K562 (cell line): ENCODE results near the gene JAKMIP1. TPM values are rescaled to one million over a fixed set of nuclear protein-coding genes. Genes with fewer than 3 reads are reported as not detected.

Experiments used
- ATAC-seq: fragments of 200-7000 bp; cut with Tn5 transposase; 3 replicates; pipeline ENCODE4 v1.9.1; 2020; ENCODE audit warnings: moderate library complexity
- BruUV-seq: library from RNA; stranded (reverse); fragments of 400-500 nt; replicated peaks from 2 replicates; lab custom pipeline; 2021; lab: Mats Ljungman, UMichigan
- CTCF ChIA-PET: fragments of 300-600 bp; formaldehyde crosslinking; extraction: SDS; loops from one replicate; lab custom pipeline; 2021; ENCODE audit warnings: low intra/inter-chr PET ratio; lab: Yijun Ruan, JAX
- POLR2A ChIA-PET: fragments of 300-600, 350-650 bp; sonication (Branson Sonifier 250); formaldehyde crosslinking; extraction: SDS; loops from one replicate; lab custom pipeline; 2021; ENCODE audit warnings: antibody characterized with exemption, inconsistent platforms; lab: Yijun Ruan, JAX
- DNase-seq, 4 experiments: peaks; one replicate each; pipeline versions ENCODE4 v3.0.0 to v3.0.0-alpha.2; 2011 to 2018; ENCODE audit warnings: low spot score in 3 of 4, mixed read lengths in 3 of 4; ENCODE audit errors: extremely low read depth in 1 of 4
- FAIRE-seq: peaks from 2 replicates; lab custom pipeline; 2011; peaks lifted over from hg19 to GRCh38; lab: Jason Lieb, UNC
- H2AFZ ChIP-seq: 2 replicates; pipeline ENCODE4 v1.6.0; 2011; ENCODE audit warnings: low read depth, low read length, control low read depth, inconsistent platforms
- H3K27ac ChIP-seq: fragments of 200-600 bp; 3 replicates; pipeline ENCODE4 v1.8.0; 2011; ENCODE audit warnings: low read depth, mild to moderate bottlenecking, control low read depth, inconsistent platforms, low read length, moderate library complexity, mixed read lengths; ENCODE audit errors: extremely low read depth
- H3K27me3 ChIP-seq, 2 experiments: fragments of 300-600 bp in 1 of 2; 2 replicates in 1 of 2; 3 replicates in 1 of 2; pipeline versions ENCODE4 v1.6.0 to v1.8.0; 2011; ENCODE audit warnings: inconsistent platforms in 2 of 2, low read length in 2 of 2, mild to moderate bottlenecking in 1 of 2, mixed read lengths in 1 of 2, moderate library complexity in 1 of 2; ENCODE audit not compliant: control insufficient read depth in 2 of 2, insufficient read depth in 2 of 2
- H3K36me3 ChIP-seq: fragments of 300-600 bp; 3 replicates; pipeline ENCODE4 v1.8.0; 2011; ENCODE audit warnings: mild to moderate bottlenecking, low read length, inconsistent platforms; ENCODE audit not compliant: control insufficient read depth, insufficient read depth
- H3K4me1 ChIP-seq, 2 experiments: fragments of 200-600 bp in 1 of 2; replicated peaks in 1 of 2; 2 replicates in 1 of 2; 3 replicates in 1 of 2; pipeline versions ENCODE4 v1.5.1 to v1.8.0; 2011; ENCODE audit warnings: inconsistent platforms in 2 of 2, low read length in 2 of 2, mild to moderate bottlenecking in 1 of 2, mixed read lengths in 1 of 2, moderate library complexity in 1 of 2; ENCODE audit not compliant: control insufficient read depth in 2 of 2, insufficient read depth in 2 of 2
- H3K4me2 ChIP-seq: 2 replicates; pipeline ENCODE4 v1.6.1; 2011; ENCODE audit warnings: low read length, control low read depth, inconsistent platforms, mixed read lengths; ENCODE audit not compliant: insufficient read depth
- H3K4me3 ChIP-seq: fragments of 200-600 bp; sonication (generic), shearing (Covaris generic); 2 replicates; pipeline ENCODE4 v1.5.1; 2016; ENCODE audit warnings: control low read depth, inconsistent platforms
- H3K79me2 ChIP-seq: fragments of 200-600 bp; 3 replicates; pipeline ENCODE4 v1.8.0; 2011; ENCODE audit warnings: low read length, inconsistent platforms; ENCODE audit not compliant: control insufficient read depth, insufficient read depth
- H3K9ac ChIP-seq, 2 experiments: 2 replicates each; pipeline versions ENCODE4 v1.6.0 to v1.6.1; 2011; ENCODE audit warnings: low read depth in 2 of 2, low read length in 2 of 2, control low read depth in 1 of 2, inconsistent platforms in 1 of 2, mild to moderate bottlenecking in 1 of 2, mixed read lengths in 1 of 2; ENCODE audit not compliant: insufficient read depth in 1 of 2
- H3K9me1 ChIP-seq: one replicate; pipeline ENCODE4 v1.6.0; 2011; ENCODE audit warnings: inconsistent platforms, mild to moderate bottlenecking, low read length, moderate library complexity; ENCODE audit not compliant: control insufficient read depth, insufficient read depth
- H3K9me3 ChIP-seq: replicated peaks from 2 replicates; pipeline ENCODE4 v1.5.1; 2011; ENCODE audit warnings: low read depth, low read length, inconsistent platforms; ENCODE audit not compliant: control insufficient read depth, insufficient read depth
- H4K20me1 ChIP-seq: replicated peaks from 2 replicates; pipeline ENCODE4 v1.6.1; 2011; ENCODE audit warnings: low read length, inconsistent platforms, mixed read lengths; ENCODE audit not compliant: control insufficient read depth, insufficient read depth
- ATF1 ChIP-seq, 2 experiments: fragments of 450-650 bp in 1 of 2; IDR thresholded peaks; 2 replicates each; pipeline ENCODE4 v1.6.1; 2016; ENCODE audit warnings: missing compliant biosample characterization in 1 of 2, missing genetic modification characterization in 1 of 2
- CBX8 ChIP-seq: fragments of 200-600 bp; sonication (generic); IDR thresholded peaks from 2 replicates; pipeline ENCODE4 v1.6.1; 2012; ENCODE audit warnings: borderline replicate concordance, mixed run types, low read depth, mild to moderate bottlenecking, moderate library complexity, mixed read lengths, low read length, control low read depth, inconsistent platforms; ENCODE audit not compliant: poor library complexity, severe bottlenecking; ENCODE audit errors: extremely low read depth
- ELF4 ChIP-seq: fragments of 450-650 bp; formaldehyde crosslinking; IDR thresholded peaks from 2 replicates; pipeline ENCODE4 v1.4.0; 2022; ENCODE audit warnings: missing genetic modification characterization
- ETV6 ChIP-seq, 3 experiments: fragments of 150-350 bp in 1 of 3; sonication (generic) in 1 of 3; formaldehyde crosslinking in 1 of 3; IDR thresholded peaks; 2 replicates each; pipeline versions ENCODE4 v1.6.1 to v1.8.0; 2014 to 2022; ENCODE audit warnings: borderline replicate concordance in 2 of 3, low read depth in 2 of 3, antibody characterized with exemption in 1 of 3, low read length in 1 of 3, mild to moderate bottlenecking in 1 of 3, missing genetic modification reagents in 1 of 3
- GATA2 ChIP-seq: sonication (generic); formaldehyde crosslinking; IDR thresholded peaks from 2 replicates; pipeline ENCODE4 v1.4.0; 2020; ENCODE audit warnings: mild to moderate bottlenecking, missing genetic modification reagents
- KLF1 ChIP-seq: fragments of 450-650 bp; IDR thresholded peaks from 2 replicates; pipeline ENCODE4 v1.6.1; 2016; ENCODE audit warnings: missing genetic modification characterization, missing compliant biosample characterization
- PPARD ChIP-seq: fragments of 250-450 bp; sonication (Bioruptor Pico); IDR thresholded peaks from 2 replicates; pipeline ENCODE4 v1.8.0; 2022; ENCODE audit warnings: inconsistent platforms, mild to moderate bottlenecking, moderate library complexity
- RBM39 ChIP-seq: fragments of 200-400 bp; formaldehyde crosslinking; optimal IDR thresholded peaks from 2 replicates; pipeline ENCODE3; 2018; ENCODE audit warnings: low read depth, low read length
- SMARCC2 ChIP-seq: fragments of 450-650 bp; IDR thresholded peaks from 2 replicates; pipeline ENCODE4 v1.6.1; 2017; ENCODE audit warnings: antibody characterized with exemption, moderate library complexity, mild to moderate bottlenecking, low read depth
- SNRNP70 ChIP-seq: fragments of 200-400 bp; formaldehyde crosslinking; optimal IDR thresholded peaks from 2 replicates; pipeline ENCODE3; 2017; ENCODE audit warnings: low read depth, low read length
- XRCC5 ChIP-seq: fragments of 200-400 bp; formaldehyde crosslinking; IDR thresholded peaks from 2 replicates; pipeline ENCODE4 v1.6.1; 2017; ENCODE audit warnings: low read depth, mild to moderate bottlenecking, low read length
- YY1 ChIP-seq, 3 experiments: IDR thresholded peaks; 2 replicates each; pipeline ENCODE4 v1.6.1; 2011; ENCODE audit warnings: low read length in 2 of 3, mild to moderate bottlenecking in 2 of 3, moderate library complexity in 2 of 3, borderline replicate concordance in 1 of 3, control low read depth in 1 of 3, low read depth in 1 of 3; ENCODE audit not compliant: insufficient read depth in 3 of 3, insufficient replicate concordance in 2 of 3, control insufficient read depth in 1 of 3, insufficient read length in 1 of 3; ENCODE audit errors: extremely low read depth in 1 of 3
- ZBTB1 ChIP-seq: sonication (generic); formaldehyde crosslinking; IDR thresholded peaks from 2 replicates; pipeline ENCODE4 v1.8.1; 2023; ENCODE audit warnings: missing genetic modification reagents, low read depth, mild to moderate bottlenecking, borderline replicate concordance
- ZNF3 ChIP-seq: fragments of 250-450 bp; sonication (Bioruptor Pico); IDR thresholded peaks from 2 replicates; pipeline ENCODE4 v1.5.0; 2021; ENCODE audit warnings: mild to moderate bottlenecking, moderate library complexity
- ZNF583 ChIP-seq: fragments of 250-450 bp; sonication (Bioruptor Pico); IDR thresholded peaks from 2 replicates; pipeline ENCODE4 v1.4.0; 2020
- WGBS: fragments of 100-300 bp; shearing (Covaris generic); methylation state at CpG from one replicate; pipeline ENCODE4 v1.1.6; 2016; ENCODE audit warnings: low coverage, mixed read lengths; ENCODE audit not compliant: insufficient coverage; ENCODE audit errors: missing lambda C conversion rate; 5-methylcytosine and 5-hydroxymethylcytosine counted together
- in situ Hi-C: fragments of 300-500 bp; cut with MboI; formaldehyde crosslinking; loops from 4 replicates; pipeline ENCODE4 v1.15.0; 2018; ENCODE audit warnings: inconsistent platforms, mixed read lengths
- intact Hi-C: fragments of 100-400 bp; cut with micrococcal nuclease; formaldehyde crosslinking; loops from 2 replicates; pipeline ENCODE4 v1.14.2; 2022
- polyA plus RNA-seq, 8 experiments: library from polyadenylated mRNA; depleted of rRNA in 4 of 8; stranded (reverse) in 5 of 8; unstranded in 3 of 8; fragments of >200 nt; fragmentation: Nextera tagmentation in 2 of 8; fragmentation: Illumina TruSeq in 1 of 8; extraction: Ambion mirVana in 2 of 8; extraction: Trizol in 1 of 8; gene quantifications; 2 replicates each; pipeline versions ENCODE4 v1.2.1 to v1.2.3, GENCODE V29; 2011 to 2014; ENCODE audit warnings: inconsistent platforms in 1 of 8, missing spikeins in 1 of 8
- total RNA-seq, 7 experiments: library from RNA; depleted of rRNA in 6 of 7; stranded (reverse); fragments of >200 nt in 6 of 7; fragmentation: Illumina TruSeq in 2 of 7; extraction: Trizol in 2 of 7; gene quantifications; 2 replicates each; pipeline versions ENCODE4 v1.2.1 to v1.2.3, GENCODE V29; 2011 to 2021; ENCODE audit warnings: low replicate concordance in 1 of 7
- TF ChIP-seq, protein P1 (sequence below): fragments of 450-650 bp; IDR thresholded peaks from 2 replicates; pipeline ENCODE4 v1.6.1; 2017; ENCODE audit warnings: antibody characterized with exemption
- TF ChIP-seq, protein P2 (sequence below): sonication (generic); formaldehyde crosslinking; IDR thresholded peaks from 2 replicates; pipeline ENCODE4 v1.8.0; 2022; ENCODE audit warnings: mild to moderate bottlenecking, low read depth, missing genetic modification reagents

The JAKMIP1 gene
- total and polyA plus RNA-seq, 9 of the 15 experiments (the other 6 are each of a cell fraction or from before 2014, with no cell fraction given): not detected

GRCh38 chr4:6199422-6199921, 877 bp downstream of the JAKMIP1 start:
- in situ Hi-C loops: no loop called here
- no peak overlapping the region for H3K4me3 ChIP-seq
- H3K79me2 ChIP-seq: no peaks in the 10 kb centered on the region
- H3K9ac ChIP-seq: no peak overlapping the region
- no peak overlapping the region for H3K4me2 ChIP-seq
- no peaks in the 10 kb centered on the region for H3K36me3 ChIP-seq
- ATAC-seq (no peak), FAIRE-seq (no peak), DNase-seq (no peak)
- H3K9me1 ChIP-seq: no peaks in the 10 kb centered on the region
- no peak overlapping the region for H3K27ac ChIP-seq
- 37% methylated on average over 15 of the region's 55 CpGs for WGBS
- POLR2A ChIA-PET: no interaction called here
- H3K4me1 ChIP-seq: peaks cover 0 to 21% of the 10 kb centered on the region in 2 experiments; a peak in 2 of 5 replicates
- H3K9me3 ChIP-seq: no peaks in the 10 kb centered on the region
- H3K27me3 ChIP-seq: peaks cover 2 to 31% of the 10 kb centered on the region in 2 experiments; a peak in 3 of 5 replicates
- no peak overlapping the region for H2AFZ ChIP-seq
- no TSS peak for BruUV-seq
- TF ChIP-seq ZNF583 (CRISPR knock-in tag) (no peak), SNRNP70 (no peak), ELF4 (CRISPR knock-in tag) (no peak), GATA2 (no peak), ZBTB1 (CRISPR knock-in tag) (no peak), SMARCC2 (no peak), ATF1 (CRISPR knock-in tag; IDR thresholded peaks at IDR 0.05) (no peak), ATF1 (tag; IDR thresholded peaks at IDR 0.05) (no peak), YY1 (IDR thresholded peaks at IDR 0.05; ENCODE audit: borderline replicate concordance in 1 of 3, control insufficient read depth in 1 of 3, extremely low read depth in 1 of 3, insufficient read depth in 3 of 3, insufficient read length in 1 of 3, insufficient replicate concordance in 2 of 3, low read depth in 1 of 3, low read length in 2 of 3) (no peak), XRCC5 (no peak), ZNF3 (CRISPR knock-in tag) (no peak), PPARD (no peak), CBX8 (no peak), RBM39 (no peak), ETV6 (IDR thresholded peaks at IDR 0.05; ENCODE audit: borderline replicate concordance in 1 of 2, low read depth in 2 of 2, low read length in 1 of 2) (no peak), ETV6 (CRISPR knock-in tag; IDR thresholded peaks at IDR 0.05; ENCODE audit: borderline replicate concordance) (no peak), KLF1 (tag) (no peak)
- TF ChIP-seq, protein P1, sequence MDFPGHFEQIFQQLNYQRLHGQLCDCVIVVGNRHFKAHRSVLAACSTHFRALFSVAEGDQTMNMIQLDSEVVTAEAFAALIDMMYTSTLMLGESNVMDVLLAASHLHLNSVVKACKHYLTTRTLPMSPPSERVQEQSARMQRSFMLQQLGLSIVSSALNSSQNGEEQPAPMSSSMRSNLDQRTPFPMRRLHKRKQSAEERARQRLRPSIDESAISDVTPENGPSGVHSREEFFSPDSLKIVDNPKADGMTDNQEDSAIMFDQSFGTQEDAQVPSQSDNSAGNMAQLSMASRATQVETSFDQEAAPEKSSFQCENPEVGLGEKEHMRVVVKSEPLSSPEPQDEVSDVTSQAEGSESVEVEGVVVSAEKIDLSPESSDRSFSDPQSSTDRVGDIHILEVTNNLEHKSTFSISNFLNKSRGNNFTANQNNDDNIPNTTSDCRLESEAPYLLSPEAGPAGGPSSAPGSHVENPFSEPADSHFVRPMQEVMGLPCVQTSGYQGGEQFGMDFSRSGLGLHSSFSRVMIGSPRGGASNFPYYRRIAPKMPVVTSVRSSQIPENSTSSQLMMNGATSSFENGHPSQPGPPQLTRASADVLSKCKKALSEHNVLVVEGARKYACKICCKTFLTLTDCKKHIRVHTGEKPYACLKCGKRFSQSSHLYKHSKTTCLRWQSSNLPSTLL: no peak
- TF ChIP-seq, protein P2, sequence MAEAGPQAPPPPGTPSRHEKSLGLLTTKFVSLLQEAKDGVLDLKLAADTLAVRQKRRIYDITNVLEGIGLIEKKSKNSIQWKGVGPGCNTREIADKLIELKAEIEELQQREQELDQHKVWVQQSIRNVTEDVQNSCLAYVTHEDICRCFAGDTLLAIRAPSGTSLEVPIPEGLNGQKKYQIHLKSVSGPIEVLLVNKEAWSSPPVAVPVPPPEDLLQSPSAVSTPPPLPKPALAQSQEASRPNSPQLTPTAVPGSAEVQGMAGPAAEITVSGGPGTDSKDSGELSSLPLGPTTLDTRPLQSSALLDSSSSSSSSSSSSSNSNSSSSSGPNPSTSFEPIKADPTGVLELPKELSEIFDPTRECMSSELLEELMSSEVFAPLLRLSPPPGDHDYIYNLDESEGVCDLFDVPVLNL (CRISPR knock-in tag): no peak
- intact Hi-C loops: no loop called here
- CTCF ChIA-PET: no interaction called here
- H4K20me1 ChIP-seq: no peaks in the 10 kb centered on the region
